ENCODE measurements around the gene SATB2.

Gene SATB2

DNA sequence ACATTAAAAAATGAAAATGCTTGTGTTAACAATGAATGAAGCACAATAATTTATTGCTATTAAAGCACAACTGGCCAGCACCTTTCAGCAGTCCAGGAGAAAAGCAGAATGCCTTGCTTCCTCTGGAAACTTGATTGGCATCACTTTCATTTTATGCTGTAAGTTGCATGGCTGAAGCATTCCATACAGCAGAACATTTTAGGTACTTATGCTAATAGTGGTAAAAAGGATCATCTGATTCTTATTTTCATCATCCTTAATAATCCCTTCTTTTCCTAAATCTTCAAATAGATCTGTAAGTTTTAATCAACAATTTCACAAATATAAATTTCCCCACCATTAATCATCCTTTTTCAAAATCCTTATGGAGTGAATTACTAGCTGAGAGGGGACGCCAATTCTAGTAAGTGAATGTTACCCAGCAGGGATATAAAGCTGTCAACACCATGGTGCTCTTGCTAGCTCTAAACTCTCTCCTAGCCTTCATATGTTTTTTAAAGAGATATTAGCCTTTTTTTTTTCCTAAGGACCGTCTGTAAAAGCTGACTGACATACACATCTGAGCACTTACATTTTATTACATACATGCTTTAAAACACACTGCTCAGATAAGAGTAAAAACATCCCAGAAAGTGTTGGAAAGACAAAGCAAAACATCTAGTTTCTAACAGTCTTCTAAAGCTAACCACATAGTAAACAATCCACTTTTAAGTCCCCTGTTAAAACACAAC lies 5.3 kb downstream of the SATB2 start:
- peak; percentile 64 for DNase-seq

DNA sequence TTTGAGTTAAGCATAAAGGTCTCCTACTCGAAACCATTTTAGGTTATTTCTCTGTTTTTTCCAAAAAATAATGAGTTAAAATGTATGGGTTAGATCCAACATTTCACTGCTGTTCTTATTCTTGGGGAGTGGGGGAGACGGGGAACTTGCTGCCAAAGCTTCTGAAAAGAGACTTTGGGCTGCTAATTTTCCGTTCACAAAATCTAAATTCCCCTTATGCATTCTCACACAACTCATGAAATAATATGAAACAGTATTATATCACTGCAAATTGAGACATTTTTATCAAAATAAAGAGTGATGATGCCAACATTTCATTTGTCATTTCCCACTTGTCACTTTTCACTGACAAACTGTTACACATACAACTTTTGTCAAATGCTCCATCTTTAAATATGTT lies 7.8 kb downstream of the SATB2 start:
- DNase-seq: no peak

DNA sequence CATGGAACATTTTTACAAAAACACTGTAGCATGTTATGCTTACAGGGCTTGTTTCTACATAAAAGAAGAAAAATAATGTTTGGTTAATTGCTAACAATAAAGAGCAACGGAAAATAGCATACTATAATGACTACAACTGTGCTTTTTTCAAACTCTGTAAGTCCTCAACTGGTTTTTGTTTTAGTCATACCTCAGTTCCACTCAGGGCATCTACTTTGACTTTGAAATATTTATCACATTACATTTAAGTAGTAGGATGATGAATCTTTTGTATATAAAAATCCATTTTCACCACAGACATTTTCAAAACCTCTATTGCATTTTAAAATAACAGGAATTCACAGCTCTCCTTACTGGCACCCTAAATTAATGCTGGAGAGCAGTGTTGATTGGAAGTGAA lies 8.3 kb downstream of the SATB2 start:
- DNase-seq: no peak

DNA sequence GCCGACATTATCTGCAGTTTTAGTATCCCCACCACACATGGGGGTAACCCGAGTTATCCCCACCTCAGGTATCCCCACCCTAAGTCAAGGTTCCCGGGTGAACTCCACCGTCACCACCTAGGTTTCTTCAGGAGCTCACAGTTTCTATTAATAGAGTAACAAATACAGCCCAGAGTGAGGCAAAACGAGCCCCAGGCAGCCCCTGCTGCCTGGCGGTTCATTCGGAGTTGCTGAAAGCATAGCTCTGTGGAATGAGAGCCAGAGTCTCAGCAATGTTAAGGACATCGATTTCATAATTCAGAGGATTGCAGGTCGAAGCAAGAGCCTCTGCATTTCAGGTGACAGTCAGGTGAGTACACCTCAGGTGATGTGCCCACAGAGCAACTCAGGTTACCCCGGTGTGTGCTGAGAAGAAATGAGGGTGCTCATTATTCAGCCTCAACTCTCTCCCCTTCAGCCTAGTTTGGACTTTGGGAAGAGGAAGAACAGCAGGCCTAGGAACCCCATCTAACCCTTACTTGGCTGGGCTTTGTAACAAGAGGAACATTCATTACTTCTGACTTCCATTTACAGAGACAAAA lies 10.7 kb downstream of the SATB2 start:
- no peak for DNase-seq

DNA sequence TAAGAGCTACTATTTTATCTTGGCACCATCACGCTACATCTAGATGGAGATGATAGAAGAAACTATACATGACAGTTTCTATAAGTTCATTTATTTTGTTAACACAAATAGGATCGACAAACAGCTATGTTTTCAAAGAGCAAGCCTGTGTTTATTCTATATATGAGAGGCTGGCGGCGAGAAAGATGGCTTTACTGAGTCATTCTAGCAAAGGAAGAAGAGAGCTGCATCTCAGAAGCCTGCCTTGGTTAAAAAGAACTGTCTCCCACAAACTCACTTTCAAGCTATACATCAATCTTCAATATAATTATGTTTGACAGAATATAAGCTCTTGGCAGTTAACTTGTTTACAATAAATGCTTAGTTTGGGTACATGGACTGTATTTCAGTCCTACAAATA lies 13.0 kb downstream of the SATB2 start:
- DNase-seq: no peak

DNA sequence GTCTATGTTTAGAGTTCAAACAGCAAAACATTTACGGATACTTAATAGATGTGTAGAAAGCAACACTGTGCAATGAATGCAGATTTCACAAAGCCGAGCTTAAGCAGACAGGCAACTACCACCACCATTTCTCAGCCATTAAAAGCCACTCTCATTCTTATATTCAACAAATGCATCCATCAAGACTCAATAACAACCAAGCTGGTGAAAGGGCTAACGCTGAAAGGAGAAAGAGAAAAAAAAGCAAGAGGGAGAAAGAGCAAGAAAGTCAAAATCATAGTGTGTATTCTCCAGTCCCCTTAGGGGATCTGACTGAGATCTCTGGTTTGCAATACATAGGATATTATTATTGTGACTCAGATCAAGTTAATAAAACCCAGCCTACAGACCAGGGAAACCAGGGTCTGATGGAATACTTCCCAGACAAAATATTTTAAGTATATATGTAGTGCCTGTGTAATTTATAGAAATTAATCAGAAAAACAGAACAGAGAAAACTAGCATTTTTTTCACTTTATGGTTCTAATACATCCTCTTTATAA lies 14.1 kb downstream of the SATB2 start:
- DNase-seq: no peak

DNA sequence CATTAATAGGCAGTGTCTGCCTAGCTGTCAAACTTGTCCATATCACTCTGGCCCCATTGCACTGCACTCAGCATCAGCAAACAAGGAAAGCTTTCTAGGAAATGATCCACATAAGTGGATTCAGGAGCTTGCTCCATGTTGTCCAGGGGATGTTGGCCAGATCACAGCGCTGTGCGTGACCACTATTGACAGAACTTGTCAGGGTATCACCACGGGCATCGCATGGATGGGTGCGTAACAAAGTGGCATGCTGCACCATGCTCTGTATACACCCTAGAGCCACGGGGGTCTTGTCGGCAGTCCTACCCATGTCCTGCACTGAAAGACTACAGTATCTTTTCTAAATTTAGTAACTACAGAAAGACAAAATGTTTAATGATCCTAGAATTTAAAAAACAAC lies 15.6 kb downstream of the SATB2 start:
- DNase-seq: no peak

DNA sequence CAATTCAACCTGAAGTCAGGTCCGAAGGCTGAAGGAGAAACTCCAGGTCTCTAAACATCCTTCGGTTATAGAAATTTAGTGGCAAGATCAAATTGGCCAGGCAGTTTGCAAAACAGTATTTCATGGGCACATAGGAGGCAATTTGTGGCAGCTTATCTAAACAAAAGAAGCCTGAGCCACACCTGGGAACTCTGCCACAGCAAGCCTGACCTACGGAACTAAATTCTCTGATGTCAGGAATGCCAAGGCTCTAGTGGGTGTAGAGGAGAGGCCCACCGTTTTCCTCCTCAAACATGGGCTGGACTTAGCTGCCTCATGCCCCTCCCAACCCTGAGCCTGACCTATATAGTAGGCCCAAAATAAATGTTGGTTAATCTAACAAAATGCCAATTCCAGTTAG lies 16.0 kb downstream of the SATB2 start:
- DNase-seq: no peak

DNA sequence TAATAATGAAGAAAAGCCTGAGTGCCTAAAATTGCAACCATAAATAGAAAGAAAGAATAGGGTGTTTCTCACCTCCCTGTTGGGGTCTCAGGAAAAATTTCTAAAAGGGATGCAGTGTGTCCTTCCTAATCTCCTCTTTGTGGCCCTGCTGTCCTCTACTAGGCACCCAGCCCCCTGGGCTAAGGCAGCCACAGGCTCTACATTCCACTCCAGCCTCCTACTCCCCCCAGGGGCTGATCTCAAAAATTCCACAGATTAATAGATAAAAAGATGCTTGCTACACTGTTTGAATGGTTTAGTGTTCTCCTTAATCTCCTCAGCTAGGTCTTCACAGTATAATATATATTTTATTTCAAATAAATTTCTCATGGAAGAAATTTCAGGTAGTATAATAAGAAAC lies 17.6 kb downstream of the SATB2 start:
- DNase-seq: no peak

DNA sequence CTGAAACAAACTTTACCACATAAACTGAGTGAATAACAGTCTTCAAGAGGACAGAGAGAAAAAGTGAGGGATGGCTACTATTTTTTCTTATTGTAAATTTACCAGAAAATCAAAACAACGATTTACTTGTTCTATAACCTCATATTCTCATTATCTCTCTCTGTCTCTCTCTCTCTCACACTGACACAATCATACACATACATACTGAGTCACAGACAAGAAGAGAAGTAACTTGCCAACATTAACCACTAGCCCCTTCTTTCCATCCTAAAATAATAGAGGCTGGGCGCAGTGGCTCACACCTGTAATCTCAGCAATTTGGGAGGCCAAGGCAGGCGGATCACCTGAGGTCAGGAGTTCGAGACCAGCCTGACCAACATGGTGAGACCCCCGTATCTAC lies 18.2 kb downstream of the SATB2 start:
- no peak for DNase-seq

DNA sequence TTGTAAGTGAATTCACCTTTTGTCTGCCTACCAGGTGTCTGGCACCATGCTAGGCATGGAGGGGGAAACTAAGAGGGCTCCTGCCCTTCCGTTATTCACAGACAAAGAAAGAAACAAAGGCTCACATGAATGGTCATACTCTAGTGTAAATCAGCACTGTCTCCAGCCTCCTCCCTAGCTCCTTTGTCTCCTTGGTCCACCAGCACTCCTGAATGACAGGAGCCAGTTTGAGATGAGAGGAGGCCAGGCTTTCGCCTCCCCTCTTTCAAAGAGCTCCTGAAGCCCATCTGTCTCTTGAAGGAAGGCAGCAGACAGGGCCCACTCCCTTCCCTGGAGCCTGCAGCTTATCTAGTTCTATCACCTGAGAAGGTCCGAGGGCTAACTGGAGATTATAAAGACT lies 18.7 kb downstream of the SATB2 start:
- DNase-seq: no peak

DNA sequence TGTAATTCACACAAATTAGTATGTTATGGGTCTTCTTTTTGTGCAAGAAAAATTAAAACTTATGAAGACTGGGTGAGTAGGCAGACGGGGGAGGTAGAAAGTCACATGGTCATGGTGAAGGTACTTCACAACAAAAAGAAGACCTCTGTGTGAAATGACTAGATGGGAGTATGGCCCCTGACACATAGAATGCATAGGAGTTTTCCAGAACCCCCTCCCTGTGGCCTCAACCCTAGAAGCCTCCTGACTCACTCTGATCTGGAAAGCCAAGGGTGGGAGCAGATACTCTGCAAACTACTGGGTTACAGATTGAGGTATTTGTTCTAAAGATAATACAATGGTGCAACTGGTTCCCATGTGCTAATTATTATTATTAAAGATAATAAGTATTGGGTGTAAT lies 23.2 kb downstream of the SATB2 start:
- DNase-seq: no peak

DNA sequence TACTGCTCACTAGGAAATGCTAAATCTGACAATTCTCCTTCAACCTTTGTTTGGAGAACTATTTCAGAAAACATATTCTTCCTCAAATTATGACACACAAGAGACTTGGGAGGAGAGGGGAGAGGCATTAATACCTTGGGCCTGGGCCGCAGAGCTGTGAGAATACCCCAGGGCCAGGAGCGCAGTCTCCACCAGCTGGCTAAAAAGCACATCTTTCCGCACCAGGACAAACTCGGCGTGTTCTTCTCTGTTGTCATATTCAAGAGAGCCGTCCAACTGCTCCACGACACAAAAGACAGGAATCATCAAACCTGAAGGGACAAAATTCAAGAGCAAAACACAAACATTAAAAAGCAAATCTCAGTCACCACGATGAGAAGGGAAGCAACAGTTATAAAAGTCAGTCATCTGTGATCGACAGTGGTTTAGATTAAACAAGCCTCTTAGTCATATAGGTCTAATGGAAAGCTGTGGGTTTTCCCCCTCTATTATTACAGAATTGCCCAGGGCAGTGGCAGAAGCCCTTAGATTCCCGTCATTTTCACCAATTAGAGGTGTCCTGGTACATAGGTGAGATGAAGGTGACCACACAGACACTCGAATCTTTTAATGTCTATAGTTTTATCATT lies 24.4 kb downstream of the SATB2 start:
- DNase-seq: no peak

DNA sequence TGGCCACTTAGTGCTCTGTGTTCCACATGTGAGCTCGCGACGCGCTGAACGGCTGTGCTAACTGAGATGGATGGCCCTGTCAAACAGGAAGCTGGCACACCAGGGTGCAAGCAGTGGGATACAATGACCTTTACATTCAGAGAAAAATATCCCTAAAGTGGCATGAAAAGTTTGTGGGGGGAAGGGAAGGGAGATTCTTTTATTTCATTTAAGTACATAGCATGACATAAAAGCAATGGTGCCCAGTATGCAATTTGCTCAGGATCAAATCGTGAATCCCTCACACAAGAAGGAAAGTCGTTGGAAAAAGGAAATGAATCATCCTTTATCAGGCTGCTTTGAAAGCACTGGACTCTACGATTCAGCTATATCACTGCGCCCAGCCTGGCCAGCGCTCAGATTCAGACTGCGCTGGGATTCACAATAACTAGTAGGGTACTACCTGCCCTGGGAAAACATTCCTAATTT lies 26.0 kb downstream of the SATB2 start:
- DNase-seq: no peak

DNA sequence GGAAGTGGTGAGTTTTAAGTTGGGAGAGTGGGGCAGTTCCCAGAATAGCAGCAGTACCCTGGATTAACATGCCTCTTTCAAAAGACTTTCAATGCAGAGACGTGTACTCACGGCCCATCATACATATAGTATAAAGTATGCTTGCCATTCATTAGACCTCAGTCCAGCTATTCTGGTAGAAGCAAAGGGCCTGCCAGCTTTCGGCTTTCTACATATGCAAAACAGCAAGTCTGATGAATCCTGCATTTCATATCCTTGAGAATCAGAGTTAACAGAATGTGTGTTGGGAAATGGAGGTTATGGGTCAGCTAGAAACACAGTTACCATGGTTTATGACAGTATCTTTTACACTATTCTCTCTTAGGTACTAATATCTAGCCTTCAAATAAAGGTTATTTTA lies 27.5 kb downstream of the SATB2 start:
- no peak for DNase-seq

DNA sequence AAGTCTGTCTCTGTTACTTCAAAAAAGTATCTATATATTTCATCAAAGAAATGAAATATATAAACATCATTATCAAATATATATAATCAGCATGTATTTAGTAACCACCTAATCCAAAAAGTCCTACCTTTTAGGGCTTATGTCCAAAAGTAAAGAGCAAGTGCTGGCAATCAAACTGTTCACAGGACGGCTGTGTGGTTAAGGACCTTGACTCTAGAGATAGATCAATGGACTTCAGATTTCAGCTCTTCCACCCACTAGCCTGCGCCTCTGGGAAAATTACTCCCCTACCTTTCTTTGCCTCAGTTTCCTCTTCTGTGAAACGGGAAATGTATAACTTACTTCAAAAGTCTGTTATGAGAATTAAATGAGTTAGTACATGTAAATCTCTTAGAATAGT lies 29.4 kb downstream of the SATB2 start:
- no peak for DNase-seq

DNA sequence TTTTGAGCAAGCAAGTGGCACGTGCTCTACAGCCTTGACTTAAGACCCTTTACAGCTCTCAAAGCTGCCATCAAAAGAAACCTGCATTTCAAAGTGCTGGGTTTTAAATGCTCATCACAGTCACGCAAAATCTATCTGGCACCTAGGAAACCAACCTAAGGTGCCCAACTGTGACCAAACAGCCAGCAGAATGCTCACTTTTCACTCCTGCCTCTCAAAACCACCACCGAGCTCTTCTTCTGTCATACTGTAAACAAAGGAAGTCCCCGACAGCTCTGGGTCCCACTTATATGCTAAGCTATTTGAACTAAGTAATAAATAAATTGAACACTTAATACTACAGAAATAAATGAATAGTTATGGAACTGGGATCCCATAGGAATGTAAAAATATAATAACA lies 33.6 kb downstream of the SATB2 start:
- no peak for DNase-seq

DNA sequence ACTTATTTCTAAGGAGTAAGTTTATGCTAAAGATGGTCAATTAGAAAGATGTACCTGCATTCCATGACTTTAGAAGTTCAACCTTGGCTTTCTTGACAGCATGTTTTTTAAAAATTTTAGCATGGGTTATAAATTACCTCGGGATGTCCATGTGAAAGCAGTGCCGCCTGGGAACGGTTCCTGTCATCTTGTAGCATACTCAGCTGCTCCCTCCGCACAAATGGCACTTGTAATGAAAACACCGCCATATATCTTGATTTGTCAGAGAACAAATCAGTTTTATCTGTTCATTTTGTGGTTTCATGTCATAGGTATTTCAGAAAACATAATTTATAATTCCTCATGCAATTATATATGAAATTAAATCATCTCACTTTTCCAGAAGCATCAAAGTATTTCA lies 38.3 kb downstream of the SATB2 start:
- DNase-seq: no peak

DNA sequence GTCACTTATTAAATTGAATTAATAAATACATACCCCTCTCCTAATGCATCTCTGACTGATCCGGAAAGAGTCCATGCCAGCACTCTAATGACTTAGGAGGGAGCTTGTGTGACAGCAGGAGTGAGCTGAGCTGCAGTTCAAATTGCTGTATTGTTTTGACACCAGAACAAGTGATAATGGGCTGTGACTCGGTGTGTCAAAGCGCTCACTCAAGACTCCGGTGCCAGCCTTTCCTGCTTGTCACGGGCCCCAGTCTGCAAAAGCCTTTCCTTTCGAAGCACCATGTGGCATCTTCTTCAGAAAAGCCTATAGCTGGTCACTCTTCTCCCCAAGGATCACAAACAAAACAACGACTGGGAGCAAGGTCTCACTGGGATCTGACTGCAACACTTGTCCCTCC lies 43.3 kb downstream of the SATB2 start:
- no peak for DNase-seq

DNA sequence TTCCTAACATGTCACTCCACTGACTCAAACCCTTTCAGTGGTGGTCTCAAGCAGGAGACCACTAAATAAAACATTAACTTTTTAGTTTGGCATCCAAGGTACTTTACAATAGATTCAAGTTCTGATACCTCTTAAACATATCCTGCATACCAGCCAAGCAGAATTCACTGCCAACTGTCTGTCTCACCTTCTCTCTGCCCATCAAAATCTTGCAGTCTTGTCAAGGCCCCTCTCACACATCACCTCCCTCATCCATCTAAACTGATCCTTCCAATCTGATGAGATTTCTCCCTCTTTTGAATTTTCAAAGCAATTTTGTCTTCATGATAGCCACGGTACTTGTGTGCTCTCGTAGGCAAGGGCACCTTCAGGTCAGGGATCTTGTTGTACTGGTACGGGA lies 43.7 kb downstream of the SATB2 start:
- DNase-seq: no peak

DNA sequence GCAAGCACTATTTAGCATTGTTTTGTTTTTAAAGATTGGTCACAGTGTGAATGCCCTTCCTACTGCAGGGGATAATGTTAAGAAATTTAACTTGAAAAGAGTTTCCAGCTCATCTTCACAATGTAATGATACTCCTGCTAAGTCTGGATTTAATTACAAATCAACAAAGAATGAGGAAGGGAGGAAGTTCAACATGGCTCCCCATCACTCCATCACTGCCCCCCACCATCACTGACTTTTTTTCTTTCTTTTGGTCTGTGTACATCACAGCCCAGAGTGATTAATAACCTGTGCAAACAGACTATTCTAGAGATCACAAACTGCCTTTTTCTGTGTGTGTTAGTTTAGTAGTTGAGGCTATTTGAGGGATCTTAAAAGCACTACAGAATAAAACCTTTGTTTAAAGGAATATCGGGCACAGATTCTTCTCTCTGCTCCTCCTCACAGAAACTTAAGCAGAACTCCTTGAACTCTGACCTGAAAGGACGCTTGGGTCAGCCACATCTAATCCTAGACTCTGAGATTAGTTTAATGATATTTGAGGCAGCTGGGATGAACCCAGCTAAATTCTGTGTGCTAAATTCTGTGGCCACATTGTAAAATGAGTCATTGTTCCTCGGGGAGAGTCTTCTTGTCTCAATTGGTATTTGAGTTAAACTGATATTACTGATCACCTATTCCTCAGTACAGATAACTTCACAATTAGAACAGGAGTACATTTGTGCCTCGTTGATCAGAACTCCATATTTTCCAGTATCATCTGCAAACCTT lies 47.8 kb downstream of the SATB2 start:
- DNase-seq: no peak

DNA sequence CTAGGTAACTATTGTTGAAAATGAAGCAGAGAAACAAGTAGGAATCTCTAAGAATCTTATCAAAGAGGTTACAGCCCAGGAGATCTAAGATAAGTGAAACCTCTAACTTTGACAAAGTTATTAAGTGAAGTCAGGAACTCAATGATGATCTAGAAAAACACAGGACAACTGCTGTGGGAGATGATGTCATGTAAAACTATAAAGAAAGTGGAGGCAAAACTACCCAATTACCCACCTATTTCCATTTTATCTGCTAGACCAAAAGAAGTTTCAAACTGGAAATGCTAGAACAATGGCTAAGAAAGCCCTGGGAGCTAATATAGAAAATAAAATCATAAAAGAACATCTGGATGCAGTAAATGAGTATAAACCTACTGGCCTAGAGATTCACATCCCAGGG lies 50.3 kb downstream of the SATB2 start:
- no peak for DNase-seq

DNA sequence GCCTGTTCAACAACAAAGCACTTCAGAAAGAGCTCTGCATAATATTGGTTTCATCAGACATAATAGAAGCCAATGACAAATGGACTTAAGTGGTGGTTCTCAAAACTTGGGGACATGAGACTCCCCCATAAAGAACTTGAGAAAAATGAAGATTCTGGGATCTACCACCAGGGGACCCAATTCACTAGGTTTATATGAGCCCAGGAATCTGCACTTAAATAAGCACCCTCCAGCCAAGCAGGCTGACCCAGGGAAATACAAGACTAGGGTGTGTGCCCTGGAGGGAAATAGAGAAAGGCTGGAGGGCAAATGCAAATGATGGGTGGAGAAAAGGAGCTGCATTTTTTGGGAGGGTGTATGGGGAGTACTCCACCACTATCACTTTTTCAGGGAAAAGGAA lies 52.5 kb downstream of the SATB2 start:
- DNase-seq: no peak

DNA sequence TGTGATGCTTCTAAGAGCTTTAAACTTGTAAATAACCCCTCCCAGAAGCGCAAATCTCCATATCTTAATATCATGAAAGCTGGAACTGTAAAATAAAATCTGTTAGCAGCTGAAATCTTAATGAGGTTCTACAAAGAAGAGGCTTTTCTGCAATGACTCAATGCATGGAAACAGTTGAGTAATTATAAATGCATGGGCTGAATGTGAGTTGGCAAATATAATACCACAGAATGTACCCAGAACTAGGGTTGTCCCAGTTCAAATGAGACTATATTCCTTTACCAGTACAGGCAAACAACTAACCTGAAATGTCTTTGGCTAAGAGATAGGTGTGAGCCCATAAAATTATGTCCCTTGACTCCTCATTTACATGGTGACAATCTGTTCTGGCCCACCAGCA lies 52.9 kb downstream of the SATB2 start:
- DNase-seq: no peak

All from NCI-H1694 treated with DMSO at 0.1 percent for 48 hours (cell line).